H9 (cell line): ENCODE measurements around the gene HNRNPF. TPM values are rescaled to one million over a fixed set of nuclear protein-coding genes. Genes with fewer than 3 reads are reported as not detected.

Experiments
- DNase-seq: peaks from one replicate; pipeline ENCODE4 v3.0.0-alpha.2; 2017
- H2AFZ ChIP-seq: one replicate; pipeline ENCODE4 v1.6.1; 2013; ENCODE audit warnings: mild to moderate bottlenecking, low read length, control low read depth, moderate library complexity
- H2AK5ac ChIP-seq: 2 replicates; pipeline ENCODE4 v1.6.1; 2013; ENCODE audit warnings: low read length, control low read depth, mixed read lengths; ENCODE audit not compliant: insufficient read length
- H2BK120ac ChIP-seq: one replicate; pipeline ENCODE4 v1.6.1; 2013; ENCODE audit warnings: low read depth, mild to moderate bottlenecking, low read length, control low read depth, inconsistent platforms; ENCODE audit not compliant: poor library complexity, severe bottlenecking
- H2BK12ac ChIP-seq: 2 replicates; pipeline ENCODE4 v1.6.1; 2013; ENCODE audit warnings: low read length, control low read depth, mixed read lengths, low read depth; ENCODE audit not compliant: insufficient read length
- H2BK15ac ChIP-seq: 2 replicates; pipeline ENCODE4 v1.6.1; 2013; ENCODE audit warnings: low read depth, low read length, control low read depth
- H2BK20ac ChIP-seq: one replicate; pipeline ENCODE4 v1.6.1; 2013; ENCODE audit warnings: low read depth, mild to moderate bottlenecking, low read length, control low read depth, inconsistent platforms; ENCODE audit not compliant: poor library complexity, severe bottlenecking
- H2BK5ac ChIP-seq: 2 replicates; pipeline ENCODE4 v1.6.1; 2013; ENCODE audit warnings: low read length, control low read depth, mixed read lengths; ENCODE audit not compliant: insufficient read length
- H3K14ac ChIP-seq: 2 replicates; pipeline ENCODE4 v1.6.1; 2013; ENCODE audit warnings: low read length, control low read depth; ENCODE audit not compliant: insufficient read depth
- H3K18ac ChIP-seq: 2 replicates; pipeline ENCODE4 v1.6.1; 2013; ENCODE audit warnings: low read depth, mild to moderate bottlenecking, mixed read lengths, low read length, control low read depth; ENCODE audit not compliant: insufficient read length
- H3K23ac ChIP-seq: 2 replicates; pipeline ENCODE4 v1.6.1; 2013; ENCODE audit warnings: low read length, control low read depth, mixed read lengths, low read depth; ENCODE audit not compliant: insufficient read length
- H3K23me2 ChIP-seq: 2 replicates; pipeline ENCODE4 v1.6.1; 2013; ENCODE audit warnings: low read depth, mild to moderate bottlenecking, mixed read lengths, low read length, control low read depth; ENCODE audit not compliant: insufficient read length, poor library complexity, severe bottlenecking
- H3K27ac ChIP-seq: 2 replicates; pipeline ENCODE4 v1.5.1; 2013; ENCODE audit warnings: low read length, control low read depth, mixed read lengths, low read depth; ENCODE audit not compliant: insufficient read length
- H3K27me3 ChIP-seq: 2 replicates; pipeline ENCODE4 v1.6.1; 2013; ENCODE audit warnings: low read length, control low read depth, inconsistent platforms; ENCODE audit not compliant: insufficient read depth
- H3K4ac ChIP-seq: 2 replicates; pipeline ENCODE4 v1.6.1; 2013; ENCODE audit warnings: low read depth, mild to moderate bottlenecking, control low read depth, inconsistent platforms, low read length, moderate library complexity
- H3K4me1 ChIP-seq: 2 replicates; pipeline ENCODE4 v1.6.1; 2013; ENCODE audit warnings: low read length, control low read depth, inconsistent platforms; ENCODE audit not compliant: insufficient read depth
- H3K4me2 ChIP-seq: 2 replicates; pipeline ENCODE4 v1.6.1; 2013; ENCODE audit warnings: low read length, control low read depth, mixed read lengths; ENCODE audit not compliant: insufficient read length, insufficient read depth
- H3K56ac ChIP-seq: 2 replicates; pipeline ENCODE4 v1.6.1; 2013; ENCODE audit warnings: low read depth, mild to moderate bottlenecking, mixed read lengths, low read length, control low read depth; ENCODE audit not compliant: insufficient read length
- H3K79me1 ChIP-seq: 2 replicates; pipeline ENCODE4 v1.6.1; 2013; ENCODE audit warnings: low read depth, mild to moderate bottlenecking, moderate library complexity, low read length, control low read depth, inconsistent platforms; ENCODE audit not compliant: insufficient read depth, poor library complexity, severe bottlenecking
- H3K79me2 ChIP-seq: 2 replicates; pipeline ENCODE4 v1.6.1; 2013; ENCODE audit warnings: low read length, control low read depth, inconsistent platforms; ENCODE audit not compliant: insufficient read depth
- H3K9ac ChIP-seq: 2 replicates; pipeline ENCODE4 v1.6.1; 2013; ENCODE audit warnings: low read length, control low read depth, mixed read lengths; ENCODE audit not compliant: insufficient read length; ENCODE audit errors: extremely low read depth
- H3K9me3 ChIP-seq: one replicate; pipeline ENCODE4 v1.6.1; 2013; ENCODE audit warnings: low read depth, low read length, inconsistent platforms; ENCODE audit not compliant: control insufficient read depth
- H3T11ph ChIP-seq: one replicate; pipeline ENCODE4 v1.6.1; 2013; ENCODE audit warnings: mild to moderate bottlenecking, low read length, control low read depth, inconsistent platforms
- H4K20me1 ChIP-seq: one replicate; pipeline ENCODE4 v1.6.1; 2013; ENCODE audit not compliant: control insufficient read depth, insufficient read length, insufficient read depth
- H4K5ac ChIP-seq: 2 replicates; pipeline ENCODE4 v1.6.1; 2013; ENCODE audit warnings: low read depth, mild to moderate bottlenecking, mixed read lengths, low read length, control low read depth; ENCODE audit not compliant: insufficient read length
- H4K8ac ChIP-seq: replicated peaks from 2 replicates; pipeline ENCODE4 v1.6.1; 2013; ENCODE audit warnings: low read length, control low read depth, mixed read lengths, low read depth; ENCODE audit not compliant: insufficient read length
- H4K91ac ChIP-seq: 2 replicates; pipeline ENCODE4 v1.6.1; 2013; ENCODE audit warnings: low read depth, mild to moderate bottlenecking, moderate library complexity, mixed read lengths, low read length, control low read depth; ENCODE audit not compliant: insufficient read length
- H3K27ac Mint-ChIP-seq, 3 experiments: 2 replicates in 2 of 3; 3 replicates in 1 of 3; pipeline ENCODE4 v1.8.0; 2020 to 2021; ENCODE audit warnings: mixed read lengths in 3 of 3, mild to moderate bottlenecking in 1 of 3, moderate library complexity in 1 of 3
- H3K27me3 Mint-ChIP-seq: 2 replicates; pipeline ENCODE4 v1.8.0; 2021; ENCODE audit warnings: low read depth, mild to moderate bottlenecking, moderate library complexity, mixed read lengths
- H3K36me3 Mint-ChIP-seq, 3 experiments: 2 replicates in 2 of 3; 3 replicates in 1 of 3; pipeline ENCODE4 v1.8.0; 2020 to 2021; ENCODE audit warnings: low read depth in 3 of 3, mixed read lengths in 3 of 3; ENCODE audit not compliant: insufficient read depth in 1 of 3
- H3K4me1 Mint-ChIP-seq, 2 experiments: 2 replicates each; pipeline ENCODE4 v1.8.0; 2020; ENCODE audit warnings: mixed read lengths in 2 of 2
- H3K4me3 Mint-ChIP-seq, 2 experiments: 2 replicates in 1 of 2; 3 replicates in 1 of 2; pipeline ENCODE4 v1.8.0; 2020 to 2021; ENCODE audit warnings: mild to moderate bottlenecking in 2 of 2, mixed read lengths in 2 of 2, moderate library complexity in 1 of 2
- H3K9me3 Mint-ChIP-seq, 2 experiments: 2 replicates in 1 of 2; 3 replicates in 1 of 2; pipeline ENCODE4 v1.8.0; 2020; ENCODE audit warnings: mild to moderate bottlenecking in 2 of 2, mixed read lengths in 2 of 2, moderate library complexity in 1 of 2
- CTCF ChIP-seq: fragments of 200-600 bp; sonication (generic); conservative IDR thresholded peaks from 3 replicates; pipeline ENCODE4 v1.8.0; 2021; ENCODE audit warnings: antibody characterized with exemption, mild to moderate bottlenecking
- WGBS: extraction: QIAGEN DNeasy Blood & Tissue Kit; methylation state at CpG from one replicate; pipeline ENCODE4 v1.1.7; 2013; ENCODE audit warnings: missing lambda C conversion rate, low lambda C conversion rate, mixed read lengths; ENCODE audit not compliant: insufficient read length; ENCODE audit errors: extremely low coverage; 5-methylcytosine and 5-hydroxymethylcytosine counted together
- total RNA-seq: library from RNA; stranded (reverse); gene quantifications from 2 replicates; pipeline ENCODE4 v1.2.1, GENCODE V29; 2021

The HNRNPF gene
- total RNA-seq, 1 experiment from 2014 or later: 411 TPM

GRCh38 chr10:43370671-43371215 is 38.2 kb downstream of the HNRNPF start:
- H2BK120ac ChIP-seq: no peak overlapping the region
- no peak overlapping the region for H3K4ac ChIP-seq
- no peak for TF ChIP-seq CTCF
- H4K91ac ChIP-seq: no peak overlapping the region
- no peak overlapping the region for H2BK20ac ChIP-seq
- no peak overlapping the region for H4K8ac ChIP-seq
- Mint-ChIP-seq H3K4me3 (no peak overlapping the region), H3K36me3 (no peaks in the 10 kb centered on the region), H3K4me1 (peaks cover 21 to 24% of the 10 kb centered on the region in 2 experiments), H3K9me3 (no peaks in the 10 kb centered on the region), H3K27me3 (peaks cover 8% of the 10 kb centered on the region), H3K27ac (no peak overlapping the region)
- no peak overlapping the region for H3K4me2 ChIP-seq
- no peak overlapping the region; the same call in 1 of the 2 replicates for H3K14ac ChIP-seq
- H3K27ac ChIP-seq: no peak overlapping the region
- no peak overlapping the region for H3K9ac ChIP-seq
- no peak overlapping the region for H3K18ac ChIP-seq
- H3K23me2 ChIP-seq: no peaks in the 10 kb centered on the region
- no peak overlapping the region for H3K23ac ChIP-seq
- no peak overlapping the region for H3K56ac ChIP-seq
- H2BK5ac ChIP-seq: no peak overlapping the region
- DNase-seq: no peak
- no peak overlapping the region for H2BK15ac ChIP-seq
- H3K79me1 ChIP-seq: no peaks in the 10 kb centered on the region
- no peaks in the 10 kb centered on the region for H3K9me3 ChIP-seq
- H3T11ph ChIP-seq: no peak overlapping the region
- no peaks in the 10 kb centered on the region for H3K79me2 ChIP-seq
- H3K4me1 ChIP-seq: no peaks in the 10 kb centered on the region
- no peak overlapping the region for H2BK12ac ChIP-seq
- H2AFZ ChIP-seq: no peak overlapping the region
- no peak overlapping the region for H4K5ac ChIP-seq
- WGBS: no CpG with 5 or more reads among the region's 9 CpGs
- H4K20me1 ChIP-seq: no peaks in the 10 kb centered on the region
- no peaks in the 10 kb centered on the region for H3K27me3 ChIP-seq
- no peak overlapping the region for H2AK5ac ChIP-seq
